ENCODE measurements around the gene HES7. TPM values are rescaled to one million over a fixed set of nuclear protein-coding genes. Genes with fewer than 3 reads are reported as not detected.
"Not testable (repeated sequence)": the region's sequence is repeated elsewhere in the genome, so short reads cannot be mapped to it uniquely, and the experiment has no call there.

HES7 gene
- total RNA-seq = under 1 TPM in 1 of 2 donors, not detected in 1; 0.67 TPM
- long read RNA-seq, donor 1 = 0 reads
- long read RNA-seq, donor 2 = 0 reads

GRCh38 chr17:8123695-8124349 lies at the start of gene HES7:
Gene HES7, minus strand, starts transcription at chr17:8124106. Its CDS starts 22 bp downstream, at chr17:8124084.
- intact Hi-C loops (cut with DNase I) = loop anchor here in 1 of 2 donors (5.0 kb wide), 1 partner anchor 63 kb away; no protein-coding TSS in a partner anchor
- DNase-seq (ENCODE audit: low spot score) = peak; percentile 77

- intact Hi-C loops (cut with DNase I) = no loop called here
- no peak for DNase-seq (ENCODE audit: low spot score)
These were observed 49.4 kb upstream of the HES7 start for GRCh38 chr17:8173056-8173870.

- DNase-seq (ENCODE audit: low spot score); intact Hi-C loops (cut with DNase I): not testable (repeated sequence)
These were observed 46.3 kb upstream of the HES7 start for GRCh38 chr17:8170186-8170585.

DNA sequence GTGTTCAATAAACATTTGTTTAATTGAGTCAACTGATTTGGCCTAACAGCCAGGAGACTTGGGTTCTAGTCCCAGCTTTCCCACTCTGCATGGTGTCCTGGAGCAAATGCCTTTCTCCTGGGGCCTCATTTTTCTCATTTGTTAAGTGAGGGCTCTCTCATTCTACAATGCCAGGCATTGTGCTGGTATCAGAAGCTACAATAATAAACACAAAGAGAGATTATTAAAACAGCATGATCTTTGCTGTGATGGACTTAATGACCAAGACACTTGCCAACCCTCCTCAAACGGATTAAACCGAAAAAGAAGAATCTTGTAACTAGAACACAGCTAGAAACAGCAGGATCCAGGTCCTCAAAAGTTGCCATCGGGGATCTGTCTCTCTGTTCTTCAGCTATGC lies 43.6 kb upstream of the HES7 start:
- intact Hi-C loops (cut with DNase I) = no loop called here
- no peak for DNase-seq (ENCODE audit: low spot score)

DNA sequence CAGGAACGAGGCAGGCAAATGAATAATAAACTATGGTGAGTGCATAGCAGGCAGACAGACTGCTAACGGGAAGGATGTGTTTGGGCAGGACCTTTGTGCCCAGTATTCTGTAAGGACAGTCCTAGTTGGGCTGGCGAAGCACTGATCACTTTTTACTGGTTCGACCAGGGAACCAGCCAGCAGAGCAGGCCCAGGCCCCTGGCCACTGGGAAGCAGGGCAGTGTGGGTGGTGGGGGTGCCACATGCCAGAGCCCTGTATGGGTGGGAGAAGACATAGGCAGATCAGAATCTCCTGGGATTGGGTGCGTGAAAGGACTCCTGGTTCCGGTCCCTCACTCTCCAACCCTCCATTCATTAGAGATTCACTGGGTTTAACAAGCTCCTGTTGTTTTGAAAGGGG lies 42.8 kb upstream of the HES7 start:
- intact Hi-C loops (cut with DNase I) = no loop called here

GRCh38 chr17:8164815-8165131 lies 40.9 kb upstream of the HES7 start:
- no peak for DNase-seq (ENCODE audit: low spot score)
- intact Hi-C loops (cut with DNase I) = no loop called here

More for the DNA sequence above, 42.8 kb upstream of the HES7 start:
- no peak for DNase-seq (ENCODE audit: low spot score)

DNA sequence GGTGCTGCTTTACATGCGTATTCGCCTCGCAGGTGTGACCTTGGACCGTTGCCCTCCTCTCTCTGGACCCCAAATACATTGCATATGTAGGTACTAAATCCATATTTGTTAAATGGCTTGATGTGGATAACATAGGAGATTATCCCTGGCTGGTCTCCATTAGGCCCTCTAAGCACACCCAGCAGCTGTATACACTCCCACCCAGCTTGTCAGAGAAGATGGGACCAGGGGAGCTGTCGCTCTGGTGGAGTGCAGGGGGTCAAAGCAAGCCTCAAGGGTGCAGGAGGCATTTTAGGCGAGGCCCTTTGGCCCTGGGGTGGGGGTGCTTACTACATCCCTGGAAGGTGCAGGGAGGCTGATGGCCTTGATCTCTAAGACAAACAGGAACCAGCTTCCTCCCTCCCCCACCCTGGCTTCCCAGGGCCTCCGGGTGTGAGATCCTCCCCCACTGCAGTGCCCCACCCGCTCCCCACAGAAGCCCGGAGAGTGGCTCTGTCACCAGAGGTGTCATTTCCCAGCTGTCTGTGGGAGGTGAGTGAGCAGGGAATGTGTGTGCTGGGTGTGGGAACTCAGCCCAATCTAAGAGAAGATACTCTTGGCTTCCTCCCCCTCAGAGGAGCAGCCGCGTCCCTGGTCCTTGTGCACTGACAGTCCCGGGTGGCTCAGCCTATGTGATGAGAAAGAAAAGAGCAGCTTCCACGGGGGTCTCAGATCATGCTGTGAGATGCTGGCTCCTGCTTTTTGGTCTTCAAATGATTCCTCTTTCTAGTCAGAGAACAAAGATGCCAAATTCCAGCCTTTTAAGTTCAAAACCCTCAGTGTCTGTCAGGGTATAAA lies 40.3 kb upstream of the HES7 start:
- DNase-seq (ENCODE audit: low spot score) = no peak
- intact Hi-C loops (cut with DNase I) = no loop called here

- intact Hi-C loops (cut with DNase I) = no loop called here
- no peak for DNase-seq (ENCODE audit: low spot score)
These were observed 39.4 kb upstream of the HES7 start for GRCh38 chr17:8162997-8163977.

GRCh38 chr17:8162233-8162996 lies 38.5 kb upstream of the HES7 start, which contains the start of gene VAMP2:
Gene VAMP2, minus strand, starts transcription at chr17:8162948. Its CDS starts 69 bp downstream, at chr17:8162879.
- DNase-seq (ENCODE audit: low spot score) = peak; percentile 96
- intact Hi-C loops (cut with DNase I) = no loop called here

DNA sequence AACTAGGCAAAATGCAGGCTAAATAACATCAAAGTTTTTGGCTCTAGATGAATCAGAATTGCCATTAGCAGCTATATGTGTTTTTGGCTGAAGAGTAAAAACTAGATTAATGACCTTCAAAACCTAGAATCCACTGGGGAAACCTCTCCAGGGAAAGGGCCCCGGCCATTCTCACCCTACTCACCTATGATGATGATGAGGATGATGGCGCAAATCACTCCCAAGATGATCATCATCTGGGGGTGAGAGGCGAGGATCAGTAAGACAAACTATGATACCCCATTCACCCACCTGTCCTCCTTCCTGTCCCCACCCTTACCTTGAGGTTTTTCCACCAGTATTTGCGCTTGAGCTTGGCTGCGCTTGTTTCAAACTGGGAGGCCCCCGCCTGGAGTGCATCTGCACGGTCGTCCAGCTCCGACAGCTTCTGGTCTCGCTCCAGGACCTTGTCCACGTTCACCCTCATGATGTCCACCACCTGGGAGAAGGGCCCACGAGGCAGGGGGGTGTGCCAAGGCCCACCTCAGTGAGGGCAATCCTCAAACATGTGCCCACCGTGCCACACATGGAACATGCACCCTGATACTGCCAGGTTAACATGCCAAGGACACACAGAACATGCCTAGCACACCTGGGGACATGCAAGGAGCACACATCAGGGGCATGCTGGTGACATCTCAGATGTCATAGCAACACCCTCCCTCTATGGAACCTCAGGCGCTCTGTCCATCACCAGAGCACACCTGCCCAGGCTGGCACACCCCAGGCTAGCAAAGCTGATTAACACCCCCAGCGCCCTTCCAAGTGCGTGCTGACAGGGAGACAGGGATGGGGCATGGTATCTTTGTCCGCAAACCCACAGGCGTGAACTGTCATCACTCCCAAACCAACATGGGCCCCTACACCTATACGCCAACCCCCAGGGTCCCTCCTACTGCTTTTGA lies 37.7 kb upstream of the HES7 start:
- intact Hi-C loops (cut with DNase I) = no loop called here
- DNase-seq (ENCODE audit: low spot score) = no peak

- intact Hi-C loops (cut with DNase I) = no loop called here
- no peak for DNase-seq (ENCODE audit: low spot score)
These were observed 36.9 kb upstream of the HES7 start for GRCh38 chr17:8160741-8161221.

DNA sequence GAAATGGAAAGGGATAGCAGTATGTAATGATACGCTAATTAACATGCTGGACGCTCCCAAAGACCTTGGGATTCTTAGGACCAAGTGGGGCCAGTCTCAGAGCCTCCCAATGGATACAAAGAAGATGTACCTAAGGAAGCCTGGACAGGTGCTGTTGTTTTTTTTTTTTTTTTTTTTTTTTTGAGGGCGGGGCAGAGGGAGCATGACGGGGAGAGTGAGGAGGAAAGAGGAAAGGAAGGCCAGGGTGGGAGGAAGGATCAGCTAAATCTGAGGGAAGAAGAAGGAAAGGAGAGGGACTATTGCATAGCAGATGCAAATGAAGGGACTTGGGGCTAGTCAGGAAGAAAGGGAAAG lies 36.3 kb upstream of the HES7 start:
- no peak for DNase-seq (ENCODE audit: low spot score)
- intact Hi-C loops (cut with DNase I) = no loop called here

- intact Hi-C loops (cut with DNase I) = no loop called here
- no peak for DNase-seq (ENCODE audit: low spot score)
These were observed 35.7 kb upstream of the HES7 start for GRCh38 chr17:8159459-8160223.

DNA sequence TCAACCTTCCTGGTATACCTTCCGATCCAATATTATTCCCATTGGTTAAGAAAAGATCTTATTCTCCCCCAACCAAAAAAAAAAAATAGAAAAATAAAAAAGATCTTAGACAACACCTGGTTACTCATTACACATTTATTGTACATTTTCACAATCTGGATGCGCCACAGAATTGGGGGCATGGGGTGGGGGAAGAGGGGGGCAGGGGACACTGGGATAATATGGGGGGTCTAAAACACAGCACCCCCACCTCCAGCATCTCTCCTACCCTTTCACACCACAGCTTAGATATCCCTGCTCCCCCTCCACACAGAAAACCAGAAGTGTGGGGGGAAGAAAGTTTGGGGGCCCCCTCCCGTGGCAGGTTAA lies 35.1 kb upstream of the HES7 start:
- DNase-seq (ENCODE audit: low spot score) = no peak
- intact Hi-C loops (cut with DNase I) = no loop called here

- intact Hi-C loops (cut with DNase I) = no loop called here
These were observed 34.5 kb upstream of the HES7 start for GRCh38 chr17:8158267-8159031.

More at GRCh38 chr17:8158267-8159031, 34.5 kb upstream of the HES7 start:
- DNase-seq (ENCODE audit: low spot score) = peak; percentile 97
